ENCODE measurements around the gene TBC1D12.
A peak's percentile ranks its signal among the peaks of the same experiment; 100 is the strongest.

Gene TBC1D12

GRCh38 chr10:94357193-94357592, 45.1 kb upstream of the TBC1D12 start:
- Histone ChIP-seq H3K27ac (ENCODE audit: low read depth, low read length) (no peak overlapping the region), H3K27me3 (ENCODE audit: control insufficient read depth, low read length) (no peaks in the 10 kb centered on the region), H3F3A (ENCODE audit: control insufficient read depth, insufficient read depth) (no peaks in the 10 kb centered on the region), H3K9me2 (replicated peaks; ENCODE audit: control insufficient read depth, low read length) (no peaks in the 10 kb centered on the region), H3K4me2 (ENCODE audit: low read length) (no peak overlapping the region), H3K4me1 (ENCODE audit: control insufficient read depth, low read length) (peaks cover 11% of the 10 kb centered on the region), H3K36me3 (ENCODE audit: control insufficient read depth, low read length) (peaks cover 89% of the 10 kb centered on the region), H3K4me3 (ENCODE audit: low read length) (no peak overlapping the region), H4K20me1 (ENCODE audit: control insufficient read depth, insufficient read depth, low read depth, low read length) (peaks cover 3% of the 10 kb centered on the region; the same call in 1 of the 2 replicates), H3K79me2 (ENCODE audit: control insufficient read depth, low read length) (peaks cover 43% of the 10 kb centered on the region), H3K9me3 (ENCODE audit: control insufficient read depth, insufficient read depth, low read length) (no peaks in the 10 kb centered on the region)
- no peak for TF ChIP-seq EZH2phosphoT487 (IDR thresholded peaks at IDR 0.05; ENCODE audit: borderline replicate concordance, low read length)
- TF ChIP-seq CTCF (IDR thresholded peaks at IDR 0.05; ENCODE audit: low read depth, low read length, poor library complexity, severe bottlenecking), result no peak

GRCh38 chr10:94358480-94358879, 43.9 kb upstream of the TBC1D12 start:
- Histone ChIP-seq H3K9me3 (ENCODE audit: control insufficient read depth, insufficient read depth, low read length) (no peaks in the 10 kb centered on the region), H3K36me3 (ENCODE audit: control insufficient read depth, low read length) (peaks cover 79% of the 10 kb centered on the region), H3F3A (ENCODE audit: control insufficient read depth, insufficient read depth) (no peaks in the 10 kb centered on the region), H3K4me2 (ENCODE audit: low read length) (no peak overlapping the region), H3K79me2 (ENCODE audit: control insufficient read depth, low read length) (peaks cover 49% of the 10 kb centered on the region), H3K27me3 (ENCODE audit: control insufficient read depth, low read length) (no peaks in the 10 kb centered on the region), H3K4me1 (ENCODE audit: control insufficient read depth, low read length) (peaks cover 17% of the 10 kb centered on the region), H3K9me2 (replicated peaks; ENCODE audit: control insufficient read depth, low read length) (no peaks in the 10 kb centered on the region), H4K20me1 (ENCODE audit: control insufficient read depth, insufficient read depth, low read depth, low read length) (peaks cover 3% of the 10 kb centered on the region; the same call in 1 of the 2 replicates), H3K4me3 (ENCODE audit: low read length) (no peak overlapping the region), H3K27ac (ENCODE audit: low read depth, low read length) (no peak overlapping the region)
- no peak for TF ChIP-seq EZH2phosphoT487 (IDR thresholded peaks at IDR 0.05; ENCODE audit: borderline replicate concordance, low read length)
- TF ChIP-seq CTCF (IDR thresholded peaks at IDR 0.05; ENCODE audit: low read depth, low read length, poor library complexity, severe bottlenecking), result no peak

DNA sequence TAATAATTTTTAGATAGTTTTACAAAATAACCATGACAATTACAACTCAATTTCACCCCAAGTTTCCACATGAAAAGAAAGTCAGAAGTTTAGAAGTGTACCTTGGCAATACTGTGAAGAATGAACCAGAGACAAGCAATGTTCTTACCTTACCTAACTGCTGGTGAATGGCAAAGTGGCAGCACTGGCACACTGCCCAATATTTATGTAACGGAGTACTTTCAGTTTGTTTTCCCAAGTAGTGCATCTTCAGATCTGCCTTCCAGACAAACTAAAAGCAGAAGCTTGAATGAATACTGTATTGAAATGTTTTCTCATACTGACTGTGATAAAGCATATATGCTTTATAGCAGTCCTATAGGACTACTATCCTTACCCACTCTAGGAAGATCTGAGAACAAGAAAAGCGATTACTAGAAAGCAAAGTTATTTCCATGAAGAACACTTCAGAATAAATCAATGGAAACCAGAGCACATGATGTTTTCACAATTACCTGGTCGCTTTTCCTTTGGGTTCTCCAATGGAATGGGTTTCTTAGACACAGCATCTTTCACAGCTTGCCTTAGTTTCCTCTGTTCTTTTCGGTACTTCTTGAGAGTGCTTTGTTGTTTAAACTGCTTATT, 41.1 kb upstream of the TBC1D12 start:
- Histone ChIP-seq H3K36me3 (ENCODE audit: control insufficient read depth, low read length) (peaks cover 52% of the 10 kb centered on the region), H3F3A (ENCODE audit: control insufficient read depth, insufficient read depth) (no peaks in the 10 kb centered on the region), H3K4me2 (ENCODE audit: low read length) (peak overlapping the region; percentile 88), H3K4me3 (ENCODE audit: low read length) (peak overlapping the region; percentile 87), H3K9me2 (replicated peaks; ENCODE audit: control insufficient read depth, low read length) (no peaks in the 10 kb centered on the region), H3K4me1 (ENCODE audit: control insufficient read depth, low read length) (peaks cover 17% of the 10 kb centered on the region), H3K9me3 (ENCODE audit: control insufficient read depth, insufficient read depth, low read length) (no peaks in the 10 kb centered on the region), H3K27me3 (ENCODE audit: control insufficient read depth, low read length) (no peaks in the 10 kb centered on the region), H3K79me2 (ENCODE audit: control insufficient read depth, low read length) (peaks cover 49% of the 10 kb centered on the region), H3K27ac (ENCODE audit: low read depth, low read length) (no peak overlapping the region), H4K20me1 (ENCODE audit: control insufficient read depth, insufficient read depth, low read depth, low read length) (peaks cover 3% of the 10 kb centered on the region; the same call in 1 of the 2 replicates)
- no peak for TF ChIP-seq EZH2phosphoT487 (IDR thresholded peaks at IDR 0.05; ENCODE audit: borderline replicate concordance, low read length)
- TF ChIP-seq CTCF (IDR thresholded peaks at IDR 0.05; ENCODE audit: low read depth, low read length, poor library complexity, severe bottlenecking), result no peak
